HepG2 (cell line): Measurements from ENCODE around the gene ESPN. TPM values are rescaled to one million over a fixed set of nuclear protein-coding genes. Genes with fewer than 3 reads are reported as not detected.

Source experiments
- ATAC-seq: fragments of 200-7000 bp; cut with Tn5 transposase; 3 replicates; pipeline ENCODE4 v1.9.1; 2020; ENCODE audit warnings: mild to moderate bottlenecking, moderate library complexity
- BruUV-seq: library from RNA; stranded (reverse); fragments of 400-500 nt; replicated peaks from 2 replicates; lab custom pipeline; 2021; lab: Mats Ljungman, UMichigan
- CTCF ChIA-PET: fragments of 300-600 bp; formaldehyde crosslinking; extraction: SDS; loops from one replicate; lab custom pipeline; 2021; ENCODE audit warnings: low total read pairs, inconsistent platforms, low intra/inter-chr PET ratio; lab: Yijun Ruan, JAX
- POLR2A ChIA-PET: fragments of 350-600 bp; sonication (Branson Sonifier 250); formaldehyde crosslinking; loops from one replicate; lab custom pipeline; 2020; ENCODE audit warnings: antibody characterized with exemption, inconsistent platforms; lab: Yijun Ruan, JAX
- DNase-seq: peaks from one replicate; pipeline ENCODE4 v3.0.0-alpha.2; 2015; ENCODE audit warnings: low spot score
- FAIRE-seq: peaks from 3 replicates; lab custom pipeline; 2011; peaks lifted over from hg19 to GRCh38; lab: Jason Lieb, UNC
- H2AFZ ChIP-seq: one replicate; pipeline ENCODE4 v1.6.1; 2011; ENCODE audit warnings: low read length, inconsistent platforms
- H3K27ac ChIP-seq: fragments of 300-600 bp; 3 replicates; pipeline ENCODE4 v1.8.0; 2011; ENCODE audit warnings: mixed run types, mild to moderate bottlenecking, mixed read lengths, low read length, inconsistent platforms; ENCODE audit not compliant: insufficient read depth; ENCODE audit errors: extremely low read length
- H3K27me3 ChIP-seq, 2 experiments: fragments of 200-600 bp in 1 of 2; 2 replicates in 1 of 2; 3 replicates in 1 of 2; pipeline versions ENCODE4 v1.6.0 to v1.8.0; 2011; ENCODE audit warnings: low read length in 2 of 2, mild to moderate bottlenecking in 2 of 2, moderate library complexity in 2 of 2, inconsistent platforms in 1 of 2; ENCODE audit not compliant: insufficient read depth in 2 of 2, control insufficient read depth in 1 of 2
- H3K36me3 ChIP-seq, 2 experiments: fragments of 200-600 bp in 1 of 2; replicated peaks in 1 of 2; 2 replicates in 1 of 2; 3 replicates in 1 of 2; pipeline versions ENCODE4 v1.5.1 to v1.8.0; 2011; ENCODE audit warnings: low read length in 2 of 2, inconsistent platforms in 1 of 2; ENCODE audit not compliant: insufficient read depth in 2 of 2, control insufficient read depth in 1 of 2
- H3K4me1 ChIP-seq: 2 replicates; pipeline ENCODE4 v1.5.1; 2012; ENCODE audit warnings: low read length, inconsistent platforms; ENCODE audit not compliant: insufficient read depth
- H3K4me2 ChIP-seq: 2 replicates; pipeline ENCODE4 v1.6.0; 2011; ENCODE audit warnings: low read depth, low read length, inconsistent platforms
- H3K4me3 ChIP-seq, 3 experiments: fragments of 200-600 bp in 1 of 3; sonication (generic), shearing (Covaris generic) in 1 of 3; replicated peaks in 1 of 3; 2 replicates each; pipeline ENCODE4 v1.5.1; 2011 to 2016; ENCODE audit warnings: low read length in 3 of 3, inconsistent platforms in 2 of 3, low read depth in 2 of 3, mild to moderate bottlenecking in 2 of 3, control low read depth in 1 of 3, mixed read lengths in 1 of 3; ENCODE audit not compliant: insufficient read depth in 1 of 3
- H3K79me2 ChIP-seq: one replicate; pipeline ENCODE4 v1.6.1; 2011; ENCODE audit warnings: low read length, inconsistent platforms; ENCODE audit not compliant: insufficient read depth
- H3K9ac ChIP-seq: 2 replicates; pipeline ENCODE4 v1.6.0; 2011; ENCODE audit warnings: mild to moderate bottlenecking, low read depth, low read length, inconsistent platforms; ENCODE audit not compliant: insufficient read depth
- H3K9me3 ChIP-seq: 2 replicates; pipeline ENCODE4 v1.5.1; 2012; ENCODE audit warnings: mild to moderate bottlenecking, low read length
- H4K20me1 ChIP-seq: 2 replicates; pipeline ENCODE4 v1.6.0; 2011; ENCODE audit warnings: inconsistent platforms, mild to moderate bottlenecking, low read length, moderate library complexity; ENCODE audit not compliant: insufficient read depth
- FOXA3 ChIP-seq: IDR thresholded peaks from 2 replicates; pipeline ENCODE4 v1.6.1; 2016; ENCODE audit warnings: missing genetic modification reagents, missing compliant biosample characterization
- FOXP1 ChIP-seq, 2 experiments: fragments of 450-650 bp in 1 of 2; IDR thresholded peaks; 2 replicates each; pipeline ENCODE4 v1.6.1; 2017 to 2018; ENCODE audit warnings: antibody characterized with exemption in 1 of 2
- IRF2 ChIP-seq: IDR thresholded peaks from 2 replicates; pipeline ENCODE4 v1.6.1; 2018; ENCODE audit warnings: missing genetic modification reagents, missing compliant biosample characterization
- MED1 ChIP-seq: sonication (generic); formaldehyde crosslinking; IDR thresholded peaks from 2 replicates; pipeline ENCODE4 v1.4.0; 2020; ENCODE audit warnings: missing genetic modification reagents
- MIXL1 ChIP-seq: IDR thresholded peaks from 2 replicates; pipeline ENCODE4 v1.6.1; 2016
- MTA1 ChIP-seq: sonication (generic); formaldehyde crosslinking; IDR thresholded peaks from 2 replicates; pipeline ENCODE4 v1.4.0; 2020; ENCODE audit warnings: missing genetic modification reagents, mild to moderate bottlenecking, borderline replicate concordance
- SALL1 ChIP-seq: sonication (generic); formaldehyde crosslinking; IDR thresholded peaks from 2 replicates; pipeline ENCODE4 v1.8.0; 2022; ENCODE audit warnings: mild to moderate bottlenecking, missing genetic modification reagents
- SMARCE1 ChIP-seq: fragments of 450-650 bp; IDR thresholded peaks from 2 replicates; pipeline ENCODE4 v1.6.1; 2017; ENCODE audit warnings: borderline replicate concordance
- TARDBP ChIP-seq: sonication (generic); formaldehyde crosslinking; IDR thresholded peaks from 2 replicates; pipeline ENCODE4 v1.8.0; 2022; ENCODE audit warnings: mild to moderate bottlenecking, missing genetic modification reagents
- YEATS4 ChIP-seq: sonication (generic); formaldehyde crosslinking; IDR thresholded peaks from 2 replicates; pipeline ENCODE4 v1.4.0; 2020; ENCODE audit warnings: missing genetic modification reagents, borderline replicate concordance
- ZMYM2 ChIP-seq: sonication (generic); formaldehyde crosslinking; IDR thresholded peaks from 2 replicates; pipeline ENCODE4 v1.8.0; 2022; ENCODE audit warnings: mild to moderate bottlenecking, missing genetic modification reagents
- ZNF282 ChIP-seq: fragments of 450-650 bp; IDR thresholded peaks from 2 replicates; pipeline ENCODE4 v1.6.1; 2018; ENCODE audit not compliant: partially characterized antibody
- WGBS: methylation state at CpG from one replicate; pipeline ENCODE4 v1.1.6; 2017; ENCODE audit warnings: low lambda C conversion rate; 5-methylcytosine and 5-hydroxymethylcytosine counted together
- in situ Hi-C: cut with HindIII; loops from 2 replicates; pipeline ENCODE4 v1.10.0; 2017; ENCODE audit warnings: low pct_unique_long_range_greater_than_20kb; ENCODE audit not compliant: extremely low pct_ligation_motif_present
- intact Hi-C: fragments of 100-400 bp; cut with micrococcal nuclease; formaldehyde crosslinking; loops from one replicate; pipeline ENCODE4 v1.10.0; 2022; ENCODE audit not compliant: unreplicated experiment
- polyA plus RNA-seq, 8 experiments: library from polyadenylated mRNA; depleted of rRNA in 3 of 8; stranded (reverse) in 7 of 8; unstranded in 1 of 8; fragments of >200 nt; fragmentation: Illumina TruSeq in 4 of 8; extraction: Trizol in 4 of 8; gene quantifications; 2 replicates each; pipeline versions ENCODE4 v1.2.1 to v1.2.3, GENCODE V29; 2011 to 2016; ENCODE audit warnings: low read depth in 4 of 8, missing spikeins in 1 of 8, mixed read lengths in 1 of 8; ENCODE audit not compliant: insufficient read depth in 1 of 8
- total RNA-seq, 5 experiments: library from RNA; depleted of rRNA; stranded (reverse); fragments of >200 nt; fragmentation: Illumina TruSeq; extraction: Trizol; gene quantifications; 2 replicates each; pipeline ENCODE4 v1.2.3, GENCODE V29; 2016; ENCODE audit warnings: low read depth in 1 of 5
- TF ChIP-seq, protein P1 (sequence below): sonication (generic); formaldehyde crosslinking; IDR thresholded peaks from 2 replicates; pipeline ENCODE4 v1.4.0; 2020; ENCODE audit warnings: missing genetic modification reagents, mild to moderate bottlenecking, borderline replicate concordance
- TF ChIP-seq, protein P2 (sequence below): sonication (generic); formaldehyde crosslinking; IDR thresholded peaks from 2 replicates; pipeline ENCODE4 v1.4.0; 2020; ENCODE audit warnings: missing genetic modification reagents, borderline replicate concordance
- TF ChIP-seq, protein P3 (sequence below): sonication (generic); formaldehyde crosslinking; IDR thresholded peaks from 2 replicates; pipeline ENCODE4 v1.8.0; 2022; ENCODE audit warnings: missing genetic modification reagents, mild to moderate bottlenecking, inconsistent platforms, borderline replicate concordance
- TF ChIP-seq, protein P4 (sequence below): sonication (generic); formaldehyde crosslinking; IDR thresholded peaks from 2 replicates; pipeline ENCODE4 v1.5.0; 2020; ENCODE audit warnings: mild to moderate bottlenecking, low read depth, missing genetic modification reagents, borderline replicate concordance
- TF ChIP-seq, protein P5 (sequence below): sonication (generic); formaldehyde crosslinking; IDR thresholded peaks from 2 replicates; pipeline ENCODE4 v1.4.0; 2020; ENCODE audit warnings: mild to moderate bottlenecking, missing genetic modification reagents

The ESPN gene
- total and polyA plus RNA-seq, 2 of the 13 experiments (the other 11 are each of a cell fraction or from before 2014, with no cell fraction given) = 48.6 to 54.2 TPM

DNA sequence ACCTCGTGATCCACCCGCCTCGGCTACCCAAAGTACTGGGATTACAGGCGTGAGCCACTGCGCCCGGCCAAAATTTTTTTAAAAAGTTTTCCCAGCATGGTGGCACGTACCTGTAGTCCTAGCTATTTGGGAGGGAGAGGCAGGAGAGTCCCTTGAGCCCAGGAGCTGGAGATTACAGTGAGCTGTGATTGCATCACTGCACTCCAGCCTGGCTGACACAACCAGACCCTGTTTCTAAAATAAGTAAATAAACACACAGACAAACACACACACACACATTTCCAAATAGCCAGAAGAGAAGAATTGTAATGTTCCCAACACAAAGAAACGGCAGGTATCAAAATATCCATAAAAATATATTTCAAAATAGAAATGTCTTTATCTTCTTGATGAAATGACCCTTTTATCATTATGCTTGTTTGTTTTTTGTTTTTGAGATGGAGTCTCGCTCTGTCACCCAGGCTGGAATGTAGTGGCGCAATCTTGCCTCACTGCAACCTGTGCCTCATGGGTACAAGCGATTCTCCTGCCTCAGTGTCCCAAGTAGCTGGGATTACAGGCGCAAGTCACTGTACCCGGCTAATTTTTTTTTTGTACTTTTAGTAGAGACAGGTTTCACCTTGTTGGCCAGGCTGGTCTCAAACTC is 14.2 kb upstream of the ESPN start (continued):
- TF ChIP-seq FOXA3 (CRISPR knock-in tag) = peak; percentile 55; the same call in 1 of the 2 replicates
- TF ChIP-seq SALL1 = 0 out of 2 replicates have a peak, but pooled peaks have one; percentile 33

DNA sequence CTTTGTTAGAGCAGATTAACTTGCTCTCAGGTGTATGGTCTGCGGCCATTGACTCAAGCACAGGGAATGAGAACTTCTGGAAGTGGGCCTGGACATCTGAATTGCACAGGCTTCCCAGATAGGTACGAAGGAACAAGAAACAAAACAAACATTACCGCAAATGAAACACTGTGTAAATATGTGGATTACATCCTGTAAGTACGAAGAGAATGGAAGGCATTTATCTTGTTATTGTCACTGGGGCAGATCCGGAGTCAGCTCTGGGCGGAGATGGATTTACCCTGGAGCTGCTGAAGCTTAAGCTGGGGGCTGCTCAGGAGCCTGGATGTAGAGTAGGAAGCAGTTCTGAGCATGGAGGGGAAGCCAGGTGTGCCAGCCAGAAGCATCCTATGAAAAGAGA is 11.7 kb upstream of the ESPN start:
- no peak overlapping the region for H2AFZ ChIP-seq
- peak; percentile 55 for FAIRE-seq
- ATAC-seq = peak; percentile 55
- WGBS = under 1% methylated on average over 6 of the region's 6 CpGs
- no peak overlapping the region for H3K27ac ChIP-seq
- intact Hi-C loops (no loop called here), in situ Hi-C loops (loop anchor here (10.0 kb wide), 1 partner anchor 168 kb away; the partner anchor contains the start of gene HES3)
- H3K4me3 ChIP-seq = no peak overlapping the region
- POLR2A ChIA-PET = interaction anchor here (1.2 kb wide), 1 partner anchor 21 kb away, joined by 4 read pairs; no protein-coding TSS in a partner anchor
- BruUV-seq = no TSS peak
- H3K9me3 ChIP-seq = no peaks in the 10 kb centered on the region
- peak overlapping the region; percentile 1; the same call in 1 of the 2 replicates for H3K4me2 ChIP-seq
- CTCF ChIA-PET = no interaction called here
- H3K79me2 ChIP-seq = no peaks in the 10 kb centered on the region
- peak; percentile 77 for DNase-seq
- no peak overlapping the region for H3K9ac ChIP-seq
- peaks cover 56% of the 10 kb centered on the region for H3K4me1 ChIP-seq
- peaks cover 8 to 45% of the 10 kb centered on the region in 2 experiments for H3K27me3 ChIP-seq
- no peaks in the 10 kb centered on the region for H3K36me3 ChIP-seq
- no peaks in the 10 kb centered on the region for H4K20me1 ChIP-seq
- TF ChIP-seq, protein P1, sequence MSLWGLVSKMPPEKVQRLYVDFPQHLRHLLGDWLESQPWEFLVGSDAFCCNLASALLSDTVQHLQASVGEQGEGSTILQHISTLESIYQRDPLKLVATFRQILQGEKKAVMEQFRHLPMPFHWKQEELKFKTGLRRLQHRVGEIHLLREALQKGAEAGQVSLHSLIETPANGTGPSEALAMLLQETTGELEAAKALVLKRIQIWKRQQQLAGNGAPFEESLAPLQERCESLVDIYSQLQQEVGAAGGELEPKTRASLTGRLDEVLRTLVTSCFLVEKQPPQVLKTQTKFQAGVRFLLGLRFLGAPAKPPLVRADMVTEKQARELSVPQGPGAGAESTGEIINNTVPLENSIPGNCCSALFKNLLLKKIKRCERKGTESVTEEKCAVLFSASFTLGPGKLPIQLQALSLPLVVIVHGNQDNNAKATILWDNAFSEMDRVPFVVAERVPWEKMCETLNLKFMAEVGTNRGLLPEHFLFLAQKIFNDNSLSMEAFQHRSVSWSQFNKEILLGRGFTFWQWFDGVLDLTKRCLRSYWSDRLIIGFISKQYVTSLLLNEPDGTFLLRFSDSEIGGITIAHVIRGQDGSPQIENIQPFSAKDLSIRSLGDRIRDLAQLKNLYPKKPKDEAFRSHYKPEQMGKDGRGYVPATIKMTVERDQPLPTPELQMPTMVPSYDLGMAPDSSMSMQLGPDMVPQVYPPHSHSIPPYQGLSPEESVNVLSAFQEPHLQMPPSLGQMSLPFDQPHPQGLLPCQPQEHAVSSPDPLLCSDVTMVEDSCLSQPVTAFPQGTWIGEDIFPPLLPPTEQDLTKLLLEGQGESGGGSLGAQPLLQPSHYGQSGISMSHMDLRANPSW (CRISPR knock-in tag) = no peak
- TF ChIP-seq ZMYM2 (CRISPR knock-in tag) = no peak
- no peak for TF ChIP-seq IRF2 (CRISPR knock-in tag)
- peak; percentile 95 for TF ChIP-seq FOXA3 (CRISPR knock-in tag)
- no peak for TF ChIP-seq SMARCE1
- TF ChIP-seq ZNF282 = no peak
- TF ChIP-seq FOXP1 (IDR thresholded peaks at IDR 0.05) = no peak
- TF ChIP-seq FOXP1 (CRISPR knock-in tag; IDR thresholded peaks at IDR 0.05) = peak; percentile 72
- TF ChIP-seq MED1 (CRISPR knock-in tag) = 0 out of 2 replicates have a peak, but pooled peaks have one; percentile 18
- TF ChIP-seq, protein P2, sequence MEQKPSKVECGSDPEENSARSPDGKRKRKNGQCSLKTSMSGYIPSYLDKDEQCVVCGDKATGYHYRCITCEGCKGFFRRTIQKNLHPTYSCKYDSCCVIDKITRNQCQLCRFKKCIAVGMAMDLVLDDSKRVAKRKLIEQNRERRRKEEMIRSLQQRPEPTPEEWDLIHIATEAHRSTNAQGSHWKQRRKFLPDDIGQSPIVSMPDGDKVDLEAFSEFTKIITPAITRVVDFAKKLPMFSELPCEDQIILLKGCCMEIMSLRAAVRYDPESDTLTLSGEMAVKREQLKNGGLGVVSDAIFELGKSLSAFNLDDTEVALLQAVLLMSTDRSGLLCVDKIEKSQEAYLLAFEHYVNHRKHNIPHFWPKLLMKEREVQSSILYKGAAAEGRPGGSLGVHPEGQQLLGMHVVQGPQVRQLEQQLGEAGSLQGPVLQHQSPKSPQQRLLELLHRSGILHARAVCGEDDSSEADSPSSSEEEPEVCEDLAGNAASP (CRISPR knock-in tag) = no peak
- TF ChIP-seq, protein P3, sequence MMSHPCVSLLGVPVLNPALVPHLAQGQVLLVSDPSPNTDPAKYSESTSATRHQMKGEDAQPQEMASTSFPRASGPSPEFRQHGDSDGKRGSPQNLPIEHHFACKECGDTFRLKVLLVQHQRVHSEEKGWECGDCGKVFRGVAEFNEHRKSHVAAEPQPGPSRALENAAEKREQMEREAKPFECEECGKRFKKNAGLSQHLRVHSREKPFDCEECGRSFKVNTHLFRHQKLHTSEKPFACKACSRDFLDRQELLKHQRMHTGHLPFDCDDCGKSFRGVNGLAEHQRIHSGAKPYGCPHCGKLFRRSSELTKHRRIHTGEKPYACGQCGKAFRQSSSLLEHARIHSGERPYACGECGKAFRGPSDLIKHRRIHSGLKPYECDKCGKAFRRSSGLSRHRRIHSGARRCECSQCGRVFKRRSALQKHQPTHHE (CRISPR knock-in tag) = no peak
- TF ChIP-seq YEATS4 (CRISPR knock-in tag) = no peak
- TF ChIP-seq, protein P4, sequence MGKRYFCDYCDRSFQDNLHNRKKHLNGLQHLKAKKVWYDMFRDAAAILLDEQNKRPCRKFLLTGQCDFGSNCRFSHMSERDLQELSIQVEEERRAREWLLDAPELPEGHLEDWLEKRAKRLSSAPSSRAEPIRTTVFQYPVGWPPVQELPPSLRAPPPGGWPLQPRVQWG = no peak
- no peak for TF ChIP-seq TARDBP (CRISPR knock-in tag)
- TF ChIP-seq, protein P5, sequence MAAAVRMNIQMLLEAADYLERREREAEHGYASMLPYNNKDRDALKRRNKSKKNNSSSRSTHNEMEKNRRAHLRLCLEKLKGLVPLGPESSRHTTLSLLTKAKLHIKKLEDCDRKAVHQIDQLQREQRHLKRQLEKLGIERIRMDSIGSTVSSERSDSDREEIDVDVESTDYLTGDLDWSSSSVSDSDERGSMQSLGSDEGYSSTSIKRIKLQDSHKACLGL (CRISPR knock-in tag) = no peak
- TF ChIP-seq MIXL1 = 0 out of 2 replicates have a peak, but pooled peaks have one; percentile 20
- TF ChIP-seq MTA1 (CRISPR knock-in tag) = no peak
